ENCODE data around the gene B4GAT1. TPM values are rescaled to one million over a fixed set of nuclear protein-coding genes. Genes with fewer than 3 reads are reported as not detected.

Gene B4GAT1
- total and polyA plus RNA-seq, 10 of the 15 experiments (the other 5 are each of a cell fraction or from before 2014, with no cell fraction given): 0.55 to 11.1 (median 4.3) TPM

DNA sequence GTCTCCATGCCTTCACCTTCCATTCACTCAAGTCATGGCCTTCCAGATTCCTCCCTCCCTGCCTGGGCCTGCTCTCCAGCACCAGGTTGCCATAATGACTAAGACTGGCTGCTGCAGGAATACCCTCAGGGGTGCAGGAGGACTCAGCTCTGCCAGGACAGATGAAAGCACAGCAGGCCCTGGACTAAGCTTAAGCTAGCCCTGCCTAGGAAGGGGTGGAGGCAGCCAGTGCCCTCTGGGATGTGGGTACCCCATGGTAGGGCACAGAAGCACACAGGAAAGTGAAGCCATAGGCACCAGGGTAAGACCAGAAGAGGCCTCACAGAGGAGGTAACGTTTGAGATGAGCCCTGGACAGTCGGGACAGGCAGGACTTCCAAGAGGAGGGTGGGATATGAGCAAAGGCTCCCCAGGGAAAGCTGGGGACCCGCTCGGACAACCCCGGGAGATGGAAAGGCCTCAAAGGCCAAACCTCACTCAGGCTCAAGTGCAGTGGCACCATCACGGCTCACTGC lies 8.2 kb downstream of the B4GAT1 start:
- in situ Hi-C loops (cut with MboI) (no loop called here), intact Hi-C loops (cut with micrococcal nuclease; ENCODE audit: unreplicated experiment) (no loop called here)
- H3K27me3 ChIP-seq (replicated peaks in 1 of 2; ENCODE audit: control insufficient read depth in 2 of 2, insufficient read depth in 2 of 2, low read length in 1 of 2): no peaks in the 10 kb centered on the region
- no peak overlapping the region for H3K27ac ChIP-seq (ENCODE audit: control insufficient read depth, insufficient read depth)
- no peak overlapping the region for H3K4me2 ChIP-seq (ENCODE audit: control insufficient read depth, insufficient read depth)
- ChIA-PET SMC1A (ENCODE audit: uncharacterized antibody, unreplicated experiment) (no interaction called here), CTCF (interaction anchor here (1.6 kb wide), 1 partner anchor 27 kb away, joined by 6 read pairs; no protein-coding TSS in a partner anchor), RAD21 (ENCODE audit: unreplicated experiment) (no interaction called here), POLR2A (interaction anchor here (0.9 kb wide), 1 partner anchor 31 kb away, joined by 4 read pairs; no protein-coding TSS in a partner anchor)
- H4K20me1 ChIP-seq (ENCODE audit: control insufficient read depth, insufficient read depth): no peaks in the 10 kb centered on the region
- H3K9ac ChIP-seq (ENCODE audit: control insufficient read depth, insufficient read depth, low read length): no peak overlapping the region
- H2AFZ ChIP-seq (ENCODE audit: control insufficient read depth, low read depth, low read length): no peak overlapping the region
- BruUV-seq (replicated peaks): no TSS peak
- H3K4me1 ChIP-seq (ENCODE audit: control insufficient read depth, insufficient read depth, low read length): peaks cover 26% of the 10 kb centered on the region
- TF ChIP-seq TCF12 (IDR thresholded peaks at IDR 0.05; ENCODE audit: low read depth, low read length) (no peak), CREB1 (IDR thresholded peaks at IDR 0.05; ENCODE audit: low read depth) (no peak), KDM1A (IDR thresholded peaks at IDR 0.05; ENCODE audit: borderline replicate concordance) (no peak), IRF5 (IDR thresholded peaks at IDR 0.05; ENCODE audit: borderline replicate concordance) (no peak), NR2C1 (IDR thresholded peaks at IDR 0.05) (no peak), NRF1 (conservative IDR thresholded peaks at IDR 0.05; ENCODE audit: low read depth, low read length) (no peak), TCF3 (IDR thresholded peaks at IDR 0.05; ENCODE audit: borderline replicate concordance, insufficient read depth, low read depth, low read length) (no peak), RAD51 (IDR thresholded peaks at IDR 0.05) (no peak), MTA2 (IDR thresholded peaks at IDR 0.05; ENCODE audit: low read depth) (no peak), ZNF622 (IDR thresholded peaks at IDR 0.05) (no peak), IKZF2 (IDR thresholded peaks at IDR 0.05) (no peak), YBX1 (IDR thresholded peaks at IDR 0.05) (no peak), JUND (IDR thresholded peaks at IDR 0.05; ENCODE audit: low read depth, low read length) (no peak), RELA (IDR thresholded peaks at IDR 0.05; ENCODE audit: borderline replicate concordance, partially characterized antibody) (no peak), BACH1 (IDR thresholded peaks at IDR 0.05; ENCODE audit: borderline replicate concordance) (no peak), NR2F1 (conservative IDR thresholded peaks at IDR 0.05) (no peak), CHD2 (IDR thresholded peaks at IDR 0.05; ENCODE audit: borderline replicate concordance, low read depth, low read length) (no peak)
- TF ChIP-seq, protein P1, sequence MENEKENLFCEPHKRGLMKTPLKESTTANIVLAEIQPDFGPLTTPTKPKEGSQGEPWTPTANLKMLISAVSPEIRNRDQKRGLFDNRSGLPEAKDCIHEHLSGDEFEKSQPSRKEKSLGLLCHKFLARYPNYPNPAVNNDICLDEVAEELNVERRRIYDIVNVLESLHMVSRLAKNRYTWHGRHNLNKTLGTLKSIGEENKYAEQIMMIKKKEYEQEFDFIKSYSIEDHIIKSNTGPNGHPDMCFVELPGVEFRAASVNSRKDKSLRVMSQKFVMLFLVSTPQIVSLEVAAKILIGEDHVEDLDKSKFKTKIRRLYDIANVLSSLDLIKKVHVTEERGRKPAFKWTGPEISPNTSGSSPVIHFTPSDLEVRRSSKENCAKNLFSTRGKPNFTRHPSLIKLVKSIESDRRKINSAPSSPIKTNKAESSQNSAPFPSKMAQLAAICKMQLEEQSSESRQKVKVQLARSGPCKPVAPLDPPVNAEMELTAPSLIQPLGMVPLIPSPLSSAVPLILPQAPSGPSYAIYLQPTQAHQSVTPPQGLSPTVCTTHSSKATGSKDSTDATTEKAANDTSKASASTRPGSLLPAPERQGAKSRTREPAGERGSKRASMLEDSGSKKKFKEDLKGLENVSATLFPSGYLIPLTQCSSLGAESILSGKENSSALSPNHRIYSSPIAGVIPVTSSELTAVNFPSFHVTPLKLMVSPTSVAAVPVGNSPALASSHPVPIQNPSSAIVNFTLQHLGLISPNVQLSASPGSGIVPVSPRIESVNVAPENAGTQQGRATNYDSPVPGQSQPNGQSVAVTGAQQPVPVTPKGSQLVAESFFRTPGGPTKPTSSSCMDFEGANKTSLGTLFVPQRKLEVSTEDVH (IDR thresholded peaks at IDR 0.05; ENCODE audit: low read depth, partially characterized antibody): no peak
- TF ChIP-seq, protein P2, sequence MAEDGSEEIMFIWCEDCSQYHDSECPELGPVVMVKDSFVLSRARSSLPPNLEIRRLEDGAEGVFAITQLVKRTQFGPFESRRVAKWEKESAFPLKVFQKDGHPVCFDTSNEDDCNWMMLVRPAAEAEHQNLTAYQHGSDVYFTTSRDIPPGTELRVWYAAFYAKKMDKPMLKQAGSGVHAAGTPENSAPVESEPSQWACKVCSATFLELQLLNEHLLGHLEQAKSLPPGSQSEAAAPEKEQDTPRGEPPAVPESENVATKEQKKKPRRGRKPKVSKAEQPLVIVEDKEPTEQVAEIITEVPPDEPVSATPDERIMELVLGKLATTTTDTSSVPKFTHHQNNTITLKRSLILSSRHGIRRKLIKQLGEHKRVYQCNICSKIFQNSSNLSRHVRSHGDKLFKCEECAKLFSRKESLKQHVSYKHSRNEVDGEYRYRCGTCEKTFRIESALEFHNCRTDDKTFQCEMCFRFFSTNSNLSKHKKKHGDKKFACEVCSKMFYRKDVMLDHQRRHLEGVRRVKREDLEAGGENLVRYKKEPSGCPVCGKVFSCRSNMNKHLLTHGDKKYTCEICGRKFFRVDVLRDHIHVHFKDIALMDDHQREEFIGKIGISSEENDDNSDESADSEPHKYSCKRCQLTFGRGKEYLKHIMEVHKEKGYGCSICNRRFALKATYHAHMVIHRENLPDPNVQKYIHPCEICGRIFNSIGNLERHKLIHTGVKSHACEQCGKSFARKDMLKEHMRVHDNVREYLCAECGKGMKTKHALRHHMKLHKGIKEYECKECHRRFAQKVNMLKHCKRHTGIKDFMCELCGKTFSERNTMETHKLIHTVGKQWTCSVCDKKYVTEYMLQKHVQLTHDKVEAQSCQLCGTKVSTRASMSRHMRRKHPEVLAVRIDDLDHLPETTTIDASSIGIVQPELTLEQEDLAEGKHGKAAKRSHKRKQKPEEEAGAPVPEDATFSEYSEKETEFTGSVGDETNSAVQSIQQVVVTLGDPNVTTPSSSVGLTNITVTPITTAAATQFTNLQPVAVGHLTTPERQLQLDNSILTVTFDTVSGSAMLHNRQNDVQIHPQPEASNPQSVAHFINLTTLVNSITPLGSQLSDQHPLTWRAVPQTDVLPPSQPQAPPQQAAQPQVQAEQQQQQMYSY (CRISPR knock-in tag; IDR thresholded peaks at IDR 0.05): no peak
- 89% methylated on average over 6 of the region's 6 CpGs for whole genome bisulfite sequencing (ENCODE audit: insufficient coverage, insufficient replicate concordance, low lambda C conversion rate, missing lambda C conversion rate)
- no peak for DNase-seq (ENCODE audit: low read depth, low spot score)
- H3K4me3 ChIP-seq: no peak overlapping the region
- peaks cover 0 to 19% of the 10 kb centered on the region in 2 experiments; a peak in 3 of 4 replicates for H3K36me3 ChIP-seq (ENCODE audit: control insufficient read depth in 2 of 2, insufficient read depth in 2 of 2, low read length in 1 of 2)
- H3K9me3 ChIP-seq (replicated peaks; ENCODE audit: control insufficient read depth, insufficient read depth, low read length): no peaks in the 10 kb centered on the region
- FAIRE-seq: no peak
- no peak for ATAC-seq
- H3K79me2 ChIP-seq (ENCODE audit: control insufficient read depth, insufficient read depth, low read length): peaks cover 10% of the 10 kb centered on the region
